Parathyroid adenoma (tissue), 2 donors: ENCODE results near the gene PAOX.
A peak's percentile ranks its signal among the peaks of the same experiment; 100 is the strongest.
"Not testable (repeated sequence)": the region's sequence is repeated elsewhere in the genome, so short reads cannot be mapped to it uniquely, and the experiment has no call there.

Experiments
- H2AFZ ChIP-seq: fragments of 300-600 bp; sonication (generic); one replicate; pipeline ENCODE4 v1.7.0; 2017; ENCODE audit warnings: antibody characterized with exemption, mild to moderate bottlenecking
- H3K27ac ChIP-seq: fragments of 300-600 bp; sonication (generic); one replicate; pipeline ENCODE4 v1.7.0; 2017
- H3K27me3 ChIP-seq: fragments of 300-600 bp; sonication (generic); one replicate; pipeline ENCODE4 v1.7.0; 2017; ENCODE audit warnings: low read length; ENCODE audit not compliant: control insufficient read depth, insufficient read depth
- H3K36me3 ChIP-seq: fragments of 300-600 bp; sonication (generic); one replicate; pipeline ENCODE4 v1.7.0; 2017; ENCODE audit warnings: low read length; ENCODE audit not compliant: control insufficient read depth, insufficient read depth
- H3K4me1 ChIP-seq: fragments of 300-600 bp; sonication (generic); one replicate; pipeline ENCODE4 v1.7.0; 2017; ENCODE audit warnings: control low read depth
- H3K4me2 ChIP-seq: fragments of 300-600 bp; sonication (generic); one replicate; pipeline ENCODE4 v1.7.0; 2017; ENCODE audit warnings: low read length
- H3K4me3 ChIP-seq: fragments of 300-600 bp; sonication (generic); one replicate; pipeline ENCODE4 v1.7.0; 2017; ENCODE audit warnings: low read depth, low read length
- H3K79me2 ChIP-seq: fragments of 300-600 bp; sonication (generic); one replicate; pipeline ENCODE4 v1.7.0; 2017; ENCODE audit warnings: control low read depth
- H3K9ac ChIP-seq: fragments of 300-600 bp; sonication (generic); one replicate; pipeline ENCODE4 v1.7.0; 2017; ENCODE audit warnings: mild to moderate bottlenecking
- H3K9me3 ChIP-seq: fragments of 300-600 bp; sonication (generic); one replicate; pipeline ENCODE4 v1.7.0; 2017; ENCODE audit warnings: low read length; ENCODE audit not compliant: control insufficient read depth
- TF ChIP-seq, protein P1 (sequence below): fragments of 300-600 bp; sonication (generic); IDR thresholded peaks from one replicate; pipeline ENCODE4 v1.7.0; 2017; ENCODE audit warnings: antibody characterized with exemption, mild to moderate bottlenecking
- donor health status: primary hyperparathyroidism.

Gene PAOX

DNA sequence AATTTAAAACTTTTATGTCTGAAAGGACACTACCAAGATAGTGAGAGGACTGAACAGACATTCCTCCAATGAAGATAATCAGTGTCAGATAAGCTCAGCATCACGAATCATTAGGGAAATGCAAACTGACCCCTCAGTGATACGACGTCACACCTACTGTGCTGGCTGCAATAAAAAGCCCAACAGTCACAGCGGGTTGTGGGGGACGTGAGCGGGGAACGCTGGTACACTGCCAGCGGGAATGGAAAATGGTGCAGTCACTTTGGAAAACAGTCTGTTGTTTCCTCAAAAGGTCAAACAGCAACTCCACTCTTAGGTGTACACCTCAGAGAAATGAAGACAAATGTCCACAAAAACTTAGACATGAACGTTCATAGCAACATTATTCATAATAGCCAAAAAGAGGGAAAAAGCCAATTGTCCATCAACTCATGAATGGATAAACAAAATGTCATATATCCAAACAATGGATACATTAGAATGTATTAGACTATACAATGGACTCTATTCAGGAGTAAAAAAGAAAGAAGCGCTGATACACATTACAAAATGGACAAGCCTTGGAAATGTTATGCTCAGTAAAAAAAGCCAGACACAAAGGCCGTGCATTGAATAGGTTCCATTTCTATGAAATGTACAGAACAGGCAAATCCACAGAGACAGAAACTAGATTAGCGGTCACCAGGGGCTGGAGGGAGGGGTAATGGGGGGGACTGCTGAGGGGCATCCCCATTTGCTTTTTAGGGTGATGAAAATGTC, 3.5 kb upstream of the PAOX start:
- no peak overlapping the region for H3K9ac ChIP-seq
- no peak overlapping the region for H2AFZ ChIP-seq
- H3K9me3 ChIP-seq: no peaks in the 10 kb centered on the region
- no peaks in the 10 kb centered on the region for H3K36me3 ChIP-seq
- no peaks in the 10 kb centered on the region for H3K4me1 ChIP-seq
- H3K4me2 ChIP-seq: no peak overlapping the region
- no peaks in the 10 kb centered on the region for H3K27me3 ChIP-seq
- no peak overlapping the region for H3K27ac ChIP-seq
- no peaks in the 10 kb centered on the region for H3K79me2 ChIP-seq
- TF ChIP-seq, protein P1, sequence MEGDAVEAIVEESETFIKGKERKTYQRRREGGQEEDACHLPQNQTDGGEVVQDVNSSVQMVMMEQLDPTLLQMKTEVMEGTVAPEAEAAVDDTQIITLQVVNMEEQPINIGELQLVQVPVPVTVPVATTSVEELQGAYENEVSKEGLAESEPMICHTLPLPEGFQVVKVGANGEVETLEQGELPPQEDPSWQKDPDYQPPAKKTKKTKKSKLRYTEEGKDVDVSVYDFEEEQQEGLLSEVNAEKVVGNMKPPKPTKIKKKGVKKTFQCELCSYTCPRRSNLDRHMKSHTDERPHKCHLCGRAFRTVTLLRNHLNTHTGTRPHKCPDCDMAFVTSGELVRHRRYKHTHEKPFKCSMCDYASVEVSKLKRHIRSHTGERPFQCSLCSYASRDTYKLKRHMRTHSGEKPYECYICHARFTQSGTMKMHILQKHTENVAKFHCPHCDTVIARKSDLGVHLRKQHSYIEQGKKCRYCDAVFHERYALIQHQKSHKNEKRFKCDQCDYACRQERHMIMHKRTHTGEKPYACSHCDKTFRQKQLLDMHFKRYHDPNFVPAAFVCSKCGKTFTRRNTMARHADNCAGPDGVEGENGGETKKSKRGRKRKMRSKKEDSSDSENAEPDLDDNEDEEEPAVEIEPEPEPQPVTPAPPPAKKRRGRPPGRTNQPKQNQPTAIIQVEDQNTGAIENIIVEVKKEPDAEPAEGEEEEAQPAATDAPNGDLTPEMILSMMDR: no peak
- H3K4me3 ChIP-seq: no peak overlapping the region

DNA sequence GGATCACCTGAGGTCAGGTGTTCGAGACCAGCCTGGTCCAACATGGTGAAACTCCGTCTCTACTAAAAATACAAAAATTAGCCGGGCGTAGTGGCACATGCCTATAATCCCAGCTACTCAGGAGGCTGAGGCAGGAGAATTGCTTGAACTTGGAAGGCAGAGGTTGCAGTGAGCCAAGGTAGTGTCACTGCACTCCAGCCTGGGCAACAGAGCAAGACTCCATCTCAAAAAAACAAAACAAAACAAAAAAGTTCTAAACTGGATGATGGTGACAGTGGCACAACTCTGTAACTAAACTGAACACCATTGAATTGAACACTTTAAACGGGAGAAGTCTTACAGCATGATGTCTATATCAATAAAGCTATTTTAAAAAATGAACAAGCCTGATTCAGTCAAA, 2.9 kb upstream of the PAOX start:
- not testable (repeated sequence) for H3K4me1 ChIP-seq, H3K27ac ChIP-seq, H3K36me3 ChIP-seq

DNA sequence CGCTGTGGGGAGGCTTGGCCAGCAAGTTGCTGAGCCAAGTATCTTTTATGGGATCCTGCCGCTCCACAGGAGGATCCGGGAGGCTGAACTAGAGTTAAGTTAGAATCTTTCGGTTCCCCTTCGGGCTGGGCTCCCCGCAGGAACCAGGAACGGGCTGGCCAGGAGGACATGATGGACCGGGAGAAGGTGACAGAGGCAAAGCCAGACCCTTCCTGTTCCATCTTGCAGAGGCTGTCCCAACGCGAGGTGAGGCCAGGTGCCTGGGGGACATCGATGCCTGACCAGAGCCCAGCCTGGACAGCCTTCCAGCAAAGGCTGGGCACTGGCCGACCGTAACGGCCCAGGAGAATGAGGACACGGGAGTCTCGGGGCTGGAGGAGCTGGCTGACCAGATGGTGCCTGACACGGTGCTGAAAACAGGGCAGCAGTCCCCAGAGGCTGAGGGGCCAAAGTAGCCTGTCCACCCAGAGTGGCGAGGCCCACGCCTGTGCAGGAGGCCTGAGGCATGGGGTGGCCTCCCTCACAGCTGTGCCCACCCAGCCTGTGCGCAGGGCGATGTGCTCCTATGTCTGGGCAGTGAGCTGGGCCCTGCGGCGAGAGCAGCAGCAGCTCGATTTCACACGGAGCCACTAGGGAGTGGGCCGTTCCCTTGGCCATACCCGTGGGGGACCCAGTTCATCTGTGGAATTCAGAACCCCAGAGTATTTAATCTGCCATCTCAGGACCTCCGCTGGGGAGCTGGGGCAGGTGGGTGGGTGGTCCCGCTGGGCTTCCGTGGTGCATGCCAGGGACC, 1.8 kb upstream of the PAOX start:
- no peaks in the 10 kb centered on the region for H3K4me1 ChIP-seq
- H3K4me2 ChIP-seq: no peak overlapping the region
- H3K27ac ChIP-seq: no peak overlapping the region
- H3K4me3 ChIP-seq: no peak overlapping the region
- H3K9ac ChIP-seq: no peak overlapping the region
- TF ChIP-seq, protein P1: no peak
- H3K27me3 ChIP-seq: no peaks in the 10 kb centered on the region
- H2AFZ ChIP-seq: no peak overlapping the region
- H3K79me2 ChIP-seq: no peaks in the 10 kb centered on the region
- no peaks in the 10 kb centered on the region for H3K36me3 ChIP-seq
- H3K9me3 ChIP-seq: no peaks in the 10 kb centered on the region

More for the DNA sequence above, 2.9 kb upstream of the PAOX start:
- H3K27me3 ChIP-seq, H3K4me3 ChIP-seq, H2AFZ ChIP-seq, H3K9ac ChIP-seq, H3K79me2 ChIP-seq, H3K9me3 ChIP-seq, H3K4me2 ChIP-seq: not testable (repeated sequence)

DNA sequence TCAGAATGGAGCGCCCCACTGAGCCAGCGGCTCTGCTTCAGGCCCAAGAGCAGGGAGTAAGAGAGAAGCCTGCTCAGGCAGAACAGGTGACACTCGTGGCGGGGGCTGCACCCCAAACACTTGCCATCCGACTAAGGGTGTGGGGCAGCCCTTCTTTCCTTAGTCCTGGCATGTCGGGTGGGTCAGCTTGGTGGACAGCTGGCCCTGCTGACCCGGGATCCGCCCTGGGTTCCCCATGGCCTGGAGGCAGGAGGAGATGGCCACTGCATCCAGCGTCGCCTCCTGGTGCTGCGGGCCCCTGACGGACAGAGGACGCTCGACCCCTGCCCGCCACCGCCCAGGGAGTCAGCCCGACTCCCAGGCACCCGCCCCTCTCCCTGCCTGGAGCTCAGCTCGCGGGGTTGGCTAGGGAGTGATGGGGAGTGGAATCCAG, 1.2 kb upstream of the PAOX start:
- H3K9ac ChIP-seq: no peak overlapping the region

More for the DNA sequence above, 1.2 kb upstream of the PAOX start:
- no peaks in the 10 kb centered on the region for H3K27me3 ChIP-seq
- H3K4me2 ChIP-seq: peak overlapping the region; percentile 99
- no peaks in the 10 kb centered on the region for H3K36me3 ChIP-seq
- peak overlapping the region; percentile 86 for H2AFZ ChIP-seq
- H3K4me3 ChIP-seq: peak overlapping the region; percentile 80
- H3K9me3 ChIP-seq: no peaks in the 10 kb centered on the region
- H3K27ac ChIP-seq: no peak overlapping the region
- TF ChIP-seq, protein P1: no peak
- H3K79me2 ChIP-seq: no peaks in the 10 kb centered on the region
- H3K4me1 ChIP-seq: no peaks in the 10 kb centered on the region
